ENCODE measurements around the gene CDC5L. TPM values are rescaled to one million over a fixed set of nuclear protein-coding genes. Genes with fewer than 3 reads are reported as not detected.
"Not testable (repeated sequence)": the region's sequence is repeated elsewhere in the genome, so short reads cannot be mapped to it uniquely, and the experiment has no call there.

Gene CDC5L
- total RNA-seq, 1 experiment from 2014 or later, result 43.9 TPM

DNA sequence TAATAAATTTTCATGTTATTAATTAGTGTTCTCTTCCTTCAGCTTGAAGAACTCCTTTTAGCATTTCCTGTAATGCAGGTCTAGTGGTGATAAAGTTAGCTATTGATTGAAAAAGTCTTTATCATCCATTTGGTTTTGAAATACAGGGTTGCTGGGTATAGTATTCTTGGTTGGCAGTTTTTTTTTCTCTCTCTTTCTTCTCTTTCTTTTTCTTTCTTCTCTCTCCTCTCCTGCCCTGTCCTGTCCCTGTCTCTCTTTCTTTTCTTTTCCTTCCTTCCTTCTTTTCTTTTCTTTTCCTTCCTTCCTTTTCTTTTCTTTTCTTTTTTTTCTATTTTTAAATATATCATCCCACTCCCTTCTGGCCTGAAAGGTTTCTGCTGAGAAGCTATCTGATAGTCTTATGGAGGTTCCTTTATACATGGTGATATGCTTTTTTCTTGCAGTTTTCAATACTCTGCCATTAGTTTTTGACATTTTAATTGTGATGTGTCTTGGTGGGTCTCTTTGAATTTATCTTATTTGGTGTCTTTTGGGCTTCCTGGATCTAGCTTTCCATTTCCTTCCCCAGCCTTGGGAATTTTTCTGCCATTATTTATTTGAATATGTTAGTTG is 55.4 kb downstream of the CDC5L start:
- Histone ChIP-seq H3K4me1 (ENCODE audit: insufficient read depth, low read length, poor library complexity, severe bottlenecking) (no peaks in the 10 kb centered on the region), H3K9me3 (ENCODE audit: low read depth, low read length, poor library complexity, severe bottlenecking) (peaks cover 18% of the 10 kb centered on the region), H3K4me3 (ENCODE audit: low read depth, low read length, poor library complexity, severe bottlenecking) (no peak overlapping the region), H3K27ac (ENCODE audit: low read depth, low read length, poor library complexity, severe bottlenecking) (no peak overlapping the region), H3K36me3 (ENCODE audit: insufficient read depth, low read length, poor library complexity, severe bottlenecking) (peaks cover 41% of the 10 kb centered on the region), H3K27me3 (replicated peaks; ENCODE audit: insufficient read depth, low read depth, low read length, poor library complexity) (no peaks in the 10 kb centered on the region)
- no TSS peak for BruUV-seq (replicated peaks)
- TF ChIP-seq, protein P1, sequence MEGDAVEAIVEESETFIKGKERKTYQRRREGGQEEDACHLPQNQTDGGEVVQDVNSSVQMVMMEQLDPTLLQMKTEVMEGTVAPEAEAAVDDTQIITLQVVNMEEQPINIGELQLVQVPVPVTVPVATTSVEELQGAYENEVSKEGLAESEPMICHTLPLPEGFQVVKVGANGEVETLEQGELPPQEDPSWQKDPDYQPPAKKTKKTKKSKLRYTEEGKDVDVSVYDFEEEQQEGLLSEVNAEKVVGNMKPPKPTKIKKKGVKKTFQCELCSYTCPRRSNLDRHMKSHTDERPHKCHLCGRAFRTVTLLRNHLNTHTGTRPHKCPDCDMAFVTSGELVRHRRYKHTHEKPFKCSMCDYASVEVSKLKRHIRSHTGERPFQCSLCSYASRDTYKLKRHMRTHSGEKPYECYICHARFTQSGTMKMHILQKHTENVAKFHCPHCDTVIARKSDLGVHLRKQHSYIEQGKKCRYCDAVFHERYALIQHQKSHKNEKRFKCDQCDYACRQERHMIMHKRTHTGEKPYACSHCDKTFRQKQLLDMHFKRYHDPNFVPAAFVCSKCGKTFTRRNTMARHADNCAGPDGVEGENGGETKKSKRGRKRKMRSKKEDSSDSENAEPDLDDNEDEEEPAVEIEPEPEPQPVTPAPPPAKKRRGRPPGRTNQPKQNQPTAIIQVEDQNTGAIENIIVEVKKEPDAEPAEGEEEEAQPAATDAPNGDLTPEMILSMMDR (conservative IDR thresholded peaks at IDR 0.05; ENCODE audit: low read depth, low read length), result no peak
- TF ChIP-seq EZH2 (IDR thresholded peaks at IDR 0.05; ENCODE audit: borderline replicate concordance, low read depth, low read length, poor library complexity, severe bottlenecking), result no peak
- no peak for DNase-seq (ENCODE audit: low spot score)
- ChIA-PET POLR2A (ENCODE audit: low non-redundant PET) (no interaction called here), CTCF (interaction anchor here (0.6 kb wide), 1 partner anchor 27 kb away, joined by 8 read pairs; no protein-coding TSS in a partner anchor)
- intact Hi-C loops (cut with micrococcal nuclease; ENCODE audit: unreplicated experiment), result no loop called here

DNA sequence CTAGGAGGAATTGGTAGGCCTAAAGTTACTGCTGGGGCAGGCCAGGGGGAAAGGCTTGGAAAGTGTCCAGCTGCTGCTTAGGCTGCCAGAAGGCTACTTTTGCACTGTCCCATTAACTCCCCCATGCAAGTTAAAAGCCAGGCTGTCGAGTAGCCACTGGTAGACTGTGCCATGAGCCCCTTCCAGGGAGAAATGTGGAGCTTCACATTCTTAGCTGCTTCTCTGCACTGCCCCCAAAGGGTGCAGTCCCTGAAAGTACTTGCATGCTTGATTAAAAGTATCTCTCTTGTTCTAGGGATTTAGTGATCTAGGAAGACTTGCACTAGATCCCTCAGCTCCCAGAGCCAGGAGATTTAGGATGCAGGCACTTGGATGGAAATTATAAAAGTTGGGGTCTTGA is 57.3 kb downstream of the CDC5L start:
- ChIA-PET CTCF (no interaction called here), POLR2A (ENCODE audit: low non-redundant PET) (interaction anchor here (0.6 kb wide), 1 partner anchor 571 kb away, joined by 3 read pairs; no protein-coding TSS in a partner anchor)
- Histone ChIP-seq H3K4me3 (ENCODE audit: low read depth, low read length, poor library complexity, severe bottlenecking) (no peak overlapping the region), H3K27me3 (replicated peaks; ENCODE audit: insufficient read depth, low read depth, low read length, poor library complexity) (no peaks in the 10 kb centered on the region), H3K36me3 (ENCODE audit: insufficient read depth, low read length, poor library complexity, severe bottlenecking) (peaks cover 45% of the 10 kb centered on the region), H3K4me1 (ENCODE audit: insufficient read depth, low read length, poor library complexity, severe bottlenecking) (peaks cover 3% of the 10 kb centered on the region), H3K27ac (ENCODE audit: low read depth, low read length, poor library complexity, severe bottlenecking) (no peak overlapping the region), H3K9me3 (ENCODE audit: low read depth, low read length, poor library complexity, severe bottlenecking) (peaks cover 18% of the 10 kb centered on the region)
- no peak for DNase-seq (ENCODE audit: low spot score)
- intact Hi-C loops (cut with micrococcal nuclease; ENCODE audit: unreplicated experiment), result no loop called here
- TF ChIP-seq EZH2 (IDR thresholded peaks at IDR 0.05; ENCODE audit: borderline replicate concordance, low read depth, low read length, poor library complexity, severe bottlenecking), result no peak
- TF ChIP-seq, protein P1 (conservative IDR thresholded peaks at IDR 0.05; ENCODE audit: low read depth, low read length), result no peak
- no TSS peak for BruUV-seq (replicated peaks)

DNA sequence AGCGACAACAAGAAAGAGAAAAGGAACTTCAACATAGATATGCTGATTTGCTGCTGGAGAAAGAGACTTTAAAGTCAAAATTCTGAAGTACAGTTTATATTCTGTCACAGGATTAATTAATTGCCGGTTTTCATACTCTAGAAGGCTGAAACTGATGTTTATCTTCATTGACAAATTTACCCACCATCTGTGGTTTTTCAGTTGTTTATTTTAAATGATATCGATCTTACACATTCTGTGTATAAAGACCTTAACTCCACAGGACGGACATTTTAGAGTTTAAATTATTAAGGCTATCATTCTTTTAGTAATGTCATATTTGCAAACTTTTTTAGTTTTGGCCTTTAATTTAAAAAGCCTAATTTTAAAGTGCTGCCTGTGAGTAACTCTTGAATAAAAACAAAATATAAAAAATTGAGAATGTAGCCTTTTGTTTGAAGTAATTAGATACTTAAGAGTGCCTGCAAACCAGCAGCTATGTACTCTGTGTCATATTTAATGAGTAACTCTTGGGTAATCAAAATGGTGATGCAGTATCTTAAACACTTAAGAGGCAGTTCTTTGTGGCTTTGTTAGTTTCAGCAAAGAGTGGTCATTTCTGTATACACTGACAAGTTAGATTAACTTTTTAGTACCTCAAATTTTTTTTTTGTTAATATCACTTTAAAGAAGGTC is 59.3 kb downstream of the CDC5L start:
- no peak overlapping the region for H3K4me3 ChIP-seq (ENCODE audit: low read depth, low read length, poor library complexity, severe bottlenecking)
- ChIA-PET POLR2A (ENCODE audit: low non-redundant PET) (no interaction called here), CTCF (no interaction called here)
- peaks cover 3% of the 10 kb centered on the region for H3K4me1 ChIP-seq (ENCODE audit: insufficient read depth, low read length, poor library complexity, severe bottlenecking)
- H3K9me3 ChIP-seq (ENCODE audit: low read depth, low read length, poor library complexity, severe bottlenecking), result peaks cover 18% of the 10 kb centered on the region
- intact Hi-C loops (cut with micrococcal nuclease; ENCODE audit: unreplicated experiment), result no loop called here
- no peaks in the 10 kb centered on the region for H3K27me3 ChIP-seq (replicated peaks; ENCODE audit: insufficient read depth, low read depth, low read length, poor library complexity)
- peaks cover 43% of the 10 kb centered on the region for H3K36me3 ChIP-seq (ENCODE audit: insufficient read depth, low read length, poor library complexity, severe bottlenecking)
- no peak for DNase-seq (ENCODE audit: low spot score)
- no peak overlapping the region for H3K27ac ChIP-seq (ENCODE audit: low read depth, low read length, poor library complexity, severe bottlenecking)
- TF ChIP-seq EZH2 (IDR thresholded peaks at IDR 0.05; ENCODE audit: borderline replicate concordance, low read depth, low read length, poor library complexity, severe bottlenecking), result no peak
- TF ChIP-seq, protein P1 (conservative IDR thresholded peaks at IDR 0.05; ENCODE audit: low read depth, low read length), result no peak
- no TSS peak for BruUV-seq (replicated peaks)

DNA sequence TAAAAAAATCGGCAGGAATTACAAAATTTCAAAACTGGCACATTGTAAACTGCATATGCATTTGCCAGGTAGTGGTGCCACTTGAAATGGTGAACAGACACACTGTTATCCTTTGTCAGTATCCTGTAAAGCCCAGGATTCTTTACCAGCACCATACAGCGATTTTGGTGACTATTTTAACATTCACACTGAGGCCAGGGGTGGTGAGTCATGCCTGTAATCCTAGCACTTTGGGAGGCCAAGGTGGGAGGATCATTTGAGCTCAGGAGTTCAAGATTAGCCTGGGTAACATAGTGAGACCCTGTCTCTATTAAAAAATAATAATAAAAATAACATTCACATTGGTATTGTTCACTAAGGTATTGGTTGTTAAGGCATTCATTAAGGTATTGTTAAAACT is 61.7 kb downstream of the CDC5L start:
- H3K27ac ChIP-seq (ENCODE audit: low read depth, low read length, poor library complexity, severe bottlenecking); DNase-seq (ENCODE audit: low spot score); H3K4me3 ChIP-seq (ENCODE audit: low read depth, low read length, poor library complexity, severe bottlenecking); CTCF ChIA-PET; POLR2A ChIA-PET (ENCODE audit: low non-redundant PET); H3K4me1 ChIP-seq (ENCODE audit: insufficient read depth, low read length, poor library complexity, severe bottlenecking); intact Hi-C loops (cut with micrococcal nuclease; ENCODE audit: unreplicated experiment); H3K27me3 ChIP-seq (replicated peaks; ENCODE audit: insufficient read depth, low read depth, low read length, poor library complexity); BruUV-seq (replicated peaks); H3K9me3 ChIP-seq (ENCODE audit: low read depth, low read length, poor library complexity, severe bottlenecking): not testable (repeated sequence)
- peaks cover 35% of the 10 kb centered on the region for H3K36me3 ChIP-seq (ENCODE audit: insufficient read depth, low read length, poor library complexity, severe bottlenecking)

Measured in A673 (cell line).